K562 (cell line): ENCODE data around the gene HSD11B1. TPM values are rescaled to one million over a fixed set of nuclear protein-coding genes. Genes with fewer than 3 reads are reported as not detected.
A peak's percentile ranks its signal among the peaks of the same experiment; 100 is the strongest.

Source experiments
- ERF ChIP-seq: fragments of 450-650 bp; formaldehyde crosslinking; IDR thresholded peaks from 2 replicates; pipeline ENCODE4 v1.4.0; 2020; ENCODE audit warnings: mild to moderate bottlenecking, mixed read lengths
- FOXA1 ChIP-seq: fragments of 450-650 bp; IDR thresholded peaks from 2 replicates; pipeline ENCODE4 v1.6.1; 2016; ENCODE audit warnings: mild to moderate bottlenecking, borderline replicate concordance
- HDAC1 ChIP-seq, 2 experiments: fragments of 450-650 bp; IDR thresholded peaks; 2 replicates each; pipeline ENCODE4 v1.6.1; 2016 to 2017; ENCODE audit warnings: inconsistent platforms in 1 of 2, mild to moderate bottlenecking in 1 of 2, moderate library complexity in 1 of 2
- HMGN3 ChIP-seq: IDR thresholded peaks from 2 replicates; pipeline ENCODE4 v1.6.1; 2011; ENCODE audit warnings: borderline replicate concordance, low read depth, mild to moderate bottlenecking, mixed read lengths, low read length; ENCODE audit not compliant: insufficient read length; ENCODE audit errors: extremely low read depth
- HNRNPH1 ChIP-seq: fragments of 200-400 bp; formaldehyde crosslinking; optimal IDR thresholded peaks from 2 replicates; pipeline ENCODE3; 2017; ENCODE audit warnings: low read depth, mild to moderate bottlenecking, low read length, moderate library complexity
- KDM5B ChIP-seq: fragments of 200-600 bp; sonication (generic); IDR thresholded peaks from 2 replicates; pipeline ENCODE4 v1.6.1; 2012; ENCODE audit warnings: low read depth, mild to moderate bottlenecking, moderate library complexity, low read length, control low read depth, inconsistent platforms; ENCODE audit not compliant: insufficient replicate concordance
- LCOR ChIP-seq: sonication (generic); formaldehyde crosslinking; IDR thresholded peaks from 2 replicates; pipeline ENCODE4 v1.8.0; 2022; ENCODE audit warnings: mild to moderate bottlenecking, missing genetic modification reagents
- MAZ ChIP-seq, 2 experiments: fragments of 450-650 bp in 1 of 2; sonication (generic) in 1 of 2; formaldehyde crosslinking; IDR thresholded peaks in 1 of 2; conservative IDR thresholded peaks in 1 of 2; 2 replicates each; pipeline versions ENCODE4 v1.4.0 to v1.5.0; 2020; ENCODE audit warnings: mild to moderate bottlenecking in 1 of 2, missing genetic modification reagents in 1 of 2
- NCOA1 ChIP-seq: fragments of 450-650 bp; IDR thresholded peaks from 2 replicates; pipeline ENCODE4 v1.6.1; 2016; ENCODE audit warnings: low read depth
- NELFE ChIP-seq: IDR thresholded peaks from 2 replicates; pipeline ENCODE4 v1.6.1; 2011; ENCODE audit warnings: mild to moderate bottlenecking; ENCODE audit not compliant: insufficient read depth, insufficient read length
- PHF21A ChIP-seq: fragments of 450-650 bp; IDR thresholded peaks from 2 replicates; pipeline ENCODE4 v1.6.1; 2017; ENCODE audit warnings: low read depth, borderline replicate concordance
- PKNOX1 ChIP-seq: fragments of 450-650 bp; IDR thresholded peaks from 2 replicates; pipeline ENCODE4 v1.6.1; 2016
- RBM34 ChIP-seq: fragments of 200-400 bp; formaldehyde crosslinking; IDR thresholded peaks from 2 replicates; pipeline ENCODE4 v1.6.1; 2018; ENCODE audit warnings: low read length, borderline replicate concordance; ENCODE audit not compliant: insufficient read depth
- RFX7 ChIP-seq: fragments of 250-450 bp; sonication (Bioruptor Pico); IDR thresholded peaks from 2 replicates; pipeline ENCODE4 v1.5.1; 2021; ENCODE audit warnings: mild to moderate bottlenecking
- SMAD4 ChIP-seq: fragments of 250-450 bp; sonication (Bioruptor Pico); conservative IDR thresholded peaks from 2 replicates; pipeline ENCODE4 v1.8.0; 2021; ENCODE audit warnings: inconsistent platforms, mild to moderate bottlenecking, moderate library complexity
- ZBTB8A ChIP-seq: fragments of 450-650 bp; IDR thresholded peaks from 2 replicates; pipeline ENCODE4 v1.6.1; 2018; ENCODE audit warnings: mild to moderate bottlenecking, moderate library complexity; ENCODE audit not compliant: partially characterized antibody
- ZNF124 ChIP-seq: sonication (generic); formaldehyde crosslinking; IDR thresholded peaks from 2 replicates; pipeline ENCODE4 v1.8.1; 2022; ENCODE audit warnings: missing genetic modification reagents
- ZNF586 ChIP-seq: fragments of 450-650 bp; formaldehyde crosslinking; conservative IDR thresholded peaks from 2 replicates; pipeline ENCODE4 v1.4.0; 2020; ENCODE audit warnings: mild to moderate bottlenecking, moderate library complexity
- ZNF76 ChIP-seq: fragments of 250-450 bp; sonication (Bioruptor Pico); IDR thresholded peaks from 2 replicates; pipeline ENCODE4 v1.4.0; 2020; ENCODE audit warnings: mild to moderate bottlenecking, moderate library complexity, borderline replicate concordance
- polyA plus RNA-seq, 8 experiments: library from polyadenylated mRNA; depleted of rRNA in 4 of 8; stranded (reverse) in 5 of 8; unstranded in 3 of 8; fragments of >200 nt; fragmentation: Nextera tagmentation in 2 of 8; fragmentation: Illumina TruSeq in 1 of 8; extraction: Ambion mirVana in 2 of 8; extraction: Trizol in 1 of 8; gene quantifications; 2 replicates each; pipeline versions ENCODE4 v1.2.1 to v1.2.3, GENCODE V29; 2011 to 2014; ENCODE audit warnings: inconsistent platforms in 1 of 8, missing spikeins in 1 of 8
- total RNA-seq, 7 experiments: library from RNA; depleted of rRNA in 6 of 7; stranded (reverse); fragments of >200 nt in 6 of 7; fragmentation: Illumina TruSeq in 2 of 7; extraction: Trizol in 2 of 7; gene quantifications; 2 replicates each; pipeline versions ENCODE4 v1.2.1 to v1.2.3, GENCODE V29; 2011 to 2021; ENCODE audit warnings: low replicate concordance in 1 of 7
- TF ChIP-seq, protein P1 (sequence below): fragments of 250-450 bp; sonication (Bioruptor Pico); IDR thresholded peaks from 2 replicates; pipeline ENCODE4 v1.5.0; 2020; ENCODE audit warnings: mild to moderate bottlenecking
- TF ChIP-seq, protein P2 (sequence below): sonication (generic); formaldehyde crosslinking; IDR thresholded peaks from 2 replicates; pipeline ENCODE4 v1.8.1; 2023; ENCODE audit warnings: missing genetic modification reagents, mild to moderate bottlenecking, borderline replicate concordance

The HSD11B1 gene
- total and polyA plus RNA-seq, 9 of the 15 experiments (the other 6 are each of a cell fraction or from before 2014, with no cell fraction given), result 0.04 to 0.16 TPM; not detected in 7

- TF ChIP-seq RFX7 (CRISPR knock-in tag) (no peak), ZNF76 (CRISPR knock-in tag) (peak; percentile 79; the same call in 1 of the 2 replicates), FOXA1 (no peak), HDAC1 (IDR thresholded peaks at IDR 0.05) (no peak; a peak in 1 of 4 replicates), KDM5B (no peak), ERF (0 out of 2 replicates have a peak, but pooled peaks have one; percentile 21), ZNF124 (no peak), ZNF586 (no peak), LCOR (CRISPR knock-in tag) (peak; percentile 85), PKNOX1 (no peak), HMGN3 (peak; percentile 56), NELFE (no peak), HNRNPH1 (no peak), RBM34 (no peak), MAZ (CRISPR knock-in tag; conservative IDR thresholded peaks at IDR 0.05 in 1 of 2, IDR thresholded peaks at IDR 0.05 in 1 of 2) (peak; percentile 66 to 77; a peak in 2 of 4 replicates), PHF21A (0 out of 2 replicates have a peak, but pooled peaks have one; percentile 22), NCOA1 (0 out of 2 replicates have a peak, but pooled peaks have one; percentile 19), SMAD4 (CRISPR knock-in tag) (peak; percentile 61; the same call in 1 of the 2 replicates), ZBTB8A (no peak)
- TF ChIP-seq, protein P1, sequence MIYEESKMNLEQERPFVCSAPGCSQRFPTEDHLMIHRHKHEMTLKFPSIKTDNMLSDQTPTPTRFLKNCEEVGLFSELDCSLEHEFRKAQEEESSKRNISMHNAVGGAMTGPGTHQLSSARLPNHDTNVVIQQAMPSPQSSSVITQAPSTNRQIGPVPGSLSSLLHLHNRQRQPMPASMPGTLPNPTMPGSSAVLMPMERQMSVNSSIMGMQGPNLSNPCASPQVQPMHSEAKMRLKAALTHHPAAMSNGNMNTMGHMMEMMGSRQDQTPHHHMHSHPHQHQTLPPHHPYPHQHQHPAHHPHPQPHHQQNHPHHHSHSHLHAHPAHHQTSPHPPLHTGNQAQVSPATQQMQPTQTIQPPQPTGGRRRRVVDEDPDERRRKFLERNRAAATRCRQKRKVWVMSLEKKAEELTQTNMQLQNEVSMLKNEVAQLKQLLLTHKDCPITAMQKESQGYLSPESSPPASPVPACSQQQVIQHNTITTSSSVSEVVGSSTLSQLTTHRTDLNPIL, result no peak
- TF ChIP-seq, protein P2, sequence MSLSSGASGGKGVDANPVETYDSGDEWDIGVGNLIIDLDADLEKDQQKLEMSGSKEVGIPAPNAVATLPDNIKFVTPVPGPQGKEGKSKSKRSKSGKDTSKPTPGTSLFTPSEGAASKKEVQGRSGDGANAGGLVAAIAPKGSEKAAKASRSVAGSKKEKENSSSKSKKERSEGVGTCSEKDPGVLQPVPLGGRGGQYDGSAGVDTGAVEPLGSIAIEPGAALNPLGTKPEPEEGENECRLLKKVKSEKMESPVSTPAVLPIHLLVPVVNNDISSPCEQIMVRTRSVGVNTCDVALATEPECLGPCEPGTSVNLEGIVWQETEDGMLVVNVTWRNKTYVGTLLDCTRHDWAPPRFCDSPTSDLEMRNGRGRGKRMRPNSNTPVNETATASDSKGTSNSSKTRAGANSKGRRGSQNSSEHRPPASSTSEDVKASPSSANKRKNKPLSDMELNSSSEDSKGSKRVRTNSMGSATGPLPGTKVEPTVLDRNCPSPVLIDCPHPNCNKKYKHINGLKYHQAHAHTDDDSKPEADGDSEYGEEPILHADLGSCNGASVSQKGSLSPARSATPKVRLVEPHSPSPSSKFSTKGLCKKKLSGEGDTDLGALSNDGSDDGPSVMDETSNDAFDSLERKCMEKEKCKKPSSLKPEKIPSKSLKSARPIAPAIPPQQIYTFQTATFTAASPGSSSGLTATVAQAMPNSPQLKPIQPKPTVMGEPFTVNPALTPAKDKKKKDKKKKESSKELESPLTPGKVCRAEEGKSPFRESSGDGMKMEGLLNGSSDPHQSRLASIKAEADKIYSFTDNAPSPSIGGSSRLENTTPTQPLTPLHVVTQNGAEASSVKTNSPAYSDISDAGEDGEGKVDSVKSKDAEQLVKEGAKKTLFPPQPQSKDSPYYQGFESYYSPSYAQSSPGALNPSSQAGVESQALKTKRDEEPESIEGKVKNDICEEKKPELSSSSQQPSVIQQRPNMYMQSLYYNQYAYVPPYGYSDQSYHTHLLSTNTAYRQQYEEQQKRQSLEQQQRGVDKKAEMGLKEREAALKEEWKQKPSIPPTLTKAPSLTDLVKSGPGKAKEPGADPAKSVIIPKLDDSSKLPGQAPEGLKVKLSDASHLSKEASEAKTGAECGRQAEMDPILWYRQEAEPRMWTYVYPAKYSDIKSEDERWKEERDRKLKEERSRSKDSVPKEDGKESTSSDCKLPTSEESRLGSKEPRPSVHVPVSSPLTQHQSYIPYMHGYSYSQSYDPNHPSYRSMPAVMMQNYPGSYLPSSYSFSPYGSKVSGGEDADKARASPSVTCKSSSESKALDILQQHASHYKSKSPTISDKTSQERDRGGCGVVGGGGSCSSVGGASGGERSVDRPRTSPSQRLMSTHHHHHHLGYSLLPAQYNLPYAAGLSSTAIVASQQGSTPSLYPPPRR (CRISPR knock-in tag), result peak; percentile 73; the same call in 1 of the 2 replicates
These were observed 43.1 kb downstream of the HSD11B1 start (continued) for GRCh38 chr1:209747580-209748262.
